Nephron (organoid): Measurements from ENCODE around the gene ATP6V0A1.

ENCODE experiments used
- H3K27ac Mint-ChIP-seq, 3 experiments: 2 replicates each; pipeline ENCODE4 v1.8.0; 2020; ENCODE audit warnings: mixed read lengths in 3 of 3, mild to moderate bottlenecking in 2 of 3, moderate library complexity in 1 of 3
- H3K27me3 Mint-ChIP-seq: 2 replicates; pipeline ENCODE4 v1.8.0; 2021; ENCODE audit warnings: low read depth, mild to moderate bottlenecking, moderate library complexity, mixed read lengths
- H3K36me3 Mint-ChIP-seq: 2 replicates; pipeline ENCODE4 v1.8.0; 2020; ENCODE audit warnings: low read depth, mixed read lengths
- H3K4me1 Mint-ChIP-seq: 2 replicates; pipeline ENCODE4 v1.8.0; 2020; ENCODE audit warnings: mixed read lengths
- H3K4me3 Mint-ChIP-seq, 3 experiments: 2 replicates each; pipeline ENCODE4 v1.8.0; 2020; ENCODE audit warnings: mild to moderate bottlenecking in 3 of 3, mixed read lengths in 3 of 3, moderate library complexity in 2 of 3
- H3K9me3 Mint-ChIP-seq: 2 replicates; pipeline ENCODE4 v1.8.0; 2020; ENCODE audit warnings: mixed read lengths
- TF ChIP-seq, protein P1 (sequence below), 3 experiments: fragments of 200-600 bp; sonication (generic); IDR thresholded peaks; one replicate each; pipeline ENCODE4 v1.5.0; 2021; ENCODE audit warnings: antibody characterized with exemption in 3 of 3; ENCODE audit not compliant: unreplicated experiment in 3 of 3

Gene ATP6V0A1

DNA sequence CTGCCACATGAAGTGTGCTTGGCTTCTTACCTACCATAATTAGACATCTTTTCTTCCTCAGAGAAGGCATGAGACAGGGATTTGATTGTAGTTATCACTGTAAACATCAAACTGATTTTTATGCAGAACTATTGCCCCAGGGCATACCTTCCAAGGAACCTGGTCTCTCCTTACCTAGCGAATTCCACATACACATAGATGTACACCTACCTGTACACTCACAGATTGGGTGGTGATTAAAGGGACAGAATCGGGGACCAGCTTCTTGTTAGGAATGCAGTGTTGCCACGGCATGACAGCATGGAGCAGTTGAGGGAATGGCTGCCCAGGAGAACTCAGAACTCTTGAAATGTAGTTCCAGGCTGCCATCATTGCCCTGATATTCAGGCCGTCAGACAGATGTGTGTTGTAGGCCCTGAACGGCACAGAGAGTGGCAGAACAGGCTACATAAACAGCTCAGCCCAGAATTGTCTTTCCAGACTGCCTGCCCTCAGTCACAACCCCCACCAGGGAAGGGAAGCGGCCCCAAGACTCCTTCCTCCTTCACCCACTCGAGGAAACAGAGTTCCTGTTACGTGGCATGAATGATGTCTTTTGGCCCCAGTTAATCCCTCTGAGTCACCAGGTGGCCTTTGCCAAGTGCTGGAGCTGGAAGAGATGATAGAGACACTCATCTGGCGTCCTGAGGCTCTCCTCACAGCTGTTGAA is 59.5 kb downstream of the ATP6V0A1 start:
- Mint-ChIP-seq H3K4me3 (peak overlapping the region; percentile 46 to 54 (median 48)), H3K4me1 (peaks cover 75% of the 10 kb centered on the region), H3K27me3 (no peaks in the 10 kb centered on the region), H3K9me3 (no peaks in the 10 kb centered on the region), H3K36me3 (peaks cover 14% of the 10 kb centered on the region), H3K27ac (peak overlapping the region; percentile 99 to 100 (median 100))
- TF ChIP-seq, protein P1, sequence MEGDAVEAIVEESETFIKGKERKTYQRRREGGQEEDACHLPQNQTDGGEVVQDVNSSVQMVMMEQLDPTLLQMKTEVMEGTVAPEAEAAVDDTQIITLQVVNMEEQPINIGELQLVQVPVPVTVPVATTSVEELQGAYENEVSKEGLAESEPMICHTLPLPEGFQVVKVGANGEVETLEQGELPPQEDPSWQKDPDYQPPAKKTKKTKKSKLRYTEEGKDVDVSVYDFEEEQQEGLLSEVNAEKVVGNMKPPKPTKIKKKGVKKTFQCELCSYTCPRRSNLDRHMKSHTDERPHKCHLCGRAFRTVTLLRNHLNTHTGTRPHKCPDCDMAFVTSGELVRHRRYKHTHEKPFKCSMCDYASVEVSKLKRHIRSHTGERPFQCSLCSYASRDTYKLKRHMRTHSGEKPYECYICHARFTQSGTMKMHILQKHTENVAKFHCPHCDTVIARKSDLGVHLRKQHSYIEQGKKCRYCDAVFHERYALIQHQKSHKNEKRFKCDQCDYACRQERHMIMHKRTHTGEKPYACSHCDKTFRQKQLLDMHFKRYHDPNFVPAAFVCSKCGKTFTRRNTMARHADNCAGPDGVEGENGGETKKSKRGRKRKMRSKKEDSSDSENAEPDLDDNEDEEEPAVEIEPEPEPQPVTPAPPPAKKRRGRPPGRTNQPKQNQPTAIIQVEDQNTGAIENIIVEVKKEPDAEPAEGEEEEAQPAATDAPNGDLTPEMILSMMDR (IDR thresholded peaks at IDR 0.05; ENCODE audit: unreplicated experiment in 3 of 3): no peak

- Mint-ChIP-seq H3K4me3 (peak overlapping the region; percentile 56 to 64 (median 58)), H3K4me1 (peaks cover 77% of the 10 kb centered on the region), H3K27ac (peak overlapping the region; percentile 99 to 100 (median 100)), H3K27me3 (no peaks in the 10 kb centered on the region), H3K9me3 (no peaks in the 10 kb centered on the region), H3K36me3 (peaks cover 12% of the 10 kb centered on the region)
- TF ChIP-seq, protein P1 (IDR thresholded peaks at IDR 0.05; ENCODE audit: unreplicated experiment in 3 of 3): no peak
Measured at GRCh38 chr17:42518755-42519545, 60.3 kb downstream of the ATP6V0A1 start.

- H3K9me3 Mint-ChIP-seq: no peaks in the 10 kb centered on the region
- peak overlapping the region; percentile 99 to 100 (median 100) for H3K27ac Mint-ChIP-seq
- TF ChIP-seq, protein P1 (IDR thresholded peaks at IDR 0.05; ENCODE audit: unreplicated experiment in 3 of 3): peak in 1 of 3 experiments; percentile 4
- no peaks in the 10 kb centered on the region for H3K27me3 Mint-ChIP-seq
- peaks cover 9% of the 10 kb centered on the region for H3K36me3 Mint-ChIP-seq
- H3K4me1 Mint-ChIP-seq: peaks cover 74% of the 10 kb centered on the region
- peak overlapping the region; percentile 56 to 64 (median 58) for H3K4me3 Mint-ChIP-seq
Measured at GRCh38 chr17:42519546-42520491, 61.1 kb downstream of the ATP6V0A1 start.

GRCh38 chr17:42520540-42520951 is 61.9 kb downstream of the ATP6V0A1 start:
- Mint-ChIP-seq H3K27ac (peak overlapping the region; percentile 99 to 100 (median 100)), H3K27me3 (no peaks in the 10 kb centered on the region), H3K4me3 (peak overlapping the region; percentile 56 to 64 (median 58)), H3K4me1 (peaks cover 79% of the 10 kb centered on the region), H3K9me3 (no peaks in the 10 kb centered on the region), H3K36me3 (peaks cover 8% of the 10 kb centered on the region)
- TF ChIP-seq, protein P1 (IDR thresholded peaks at IDR 0.05; ENCODE audit: unreplicated experiment in 3 of 3): peak in 1 of 3 experiments; percentile 17

DNA sequence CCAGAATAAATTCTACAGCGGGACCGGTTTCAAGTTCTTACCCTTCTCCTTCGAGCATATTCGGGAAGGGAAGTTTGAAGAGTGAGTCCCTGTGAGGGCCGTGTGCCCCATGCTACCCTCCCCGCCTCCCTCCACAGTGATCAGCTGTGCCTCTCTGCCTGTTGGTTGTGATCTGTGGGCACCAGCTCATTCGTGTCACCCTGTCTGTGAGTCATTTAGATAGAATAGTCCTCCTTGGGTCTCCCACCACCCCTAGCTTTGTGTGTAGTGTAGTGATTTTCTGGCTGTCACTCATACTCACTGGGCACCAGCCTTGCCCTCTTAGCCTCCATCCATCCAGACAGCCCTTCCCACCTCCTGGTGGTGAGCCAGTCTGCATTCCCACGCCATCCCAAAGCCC is 62.4 kb downstream of the ATP6V0A1 start:
- peaks cover 8% of the 10 kb centered on the region for H3K36me3 Mint-ChIP-seq
- H3K27ac Mint-ChIP-seq: peak overlapping the region; percentile 99 to 100 (median 100)
- TF ChIP-seq, protein P1 (IDR thresholded peaks at IDR 0.05; ENCODE audit: unreplicated experiment in 3 of 3): no peak
- H3K4me3 Mint-ChIP-seq: peak overlapping the region; percentile 13 to 64 (median 45)
- no peaks in the 10 kb centered on the region for H3K9me3 Mint-ChIP-seq
- peaks cover 77% of the 10 kb centered on the region for H3K4me1 Mint-ChIP-seq
- no peaks in the 10 kb centered on the region for H3K27me3 Mint-ChIP-seq
